Activated T-cell treated with anti-CD3 and anti-CD28 coated beads, Interleukin-2, amount 50 U/mL, for 48 hours (primary cell): Measurements from ENCODE around the gene PSTPIP1.

ENCODE experiments used
- DNase-seq, 2 experiments: peaks; one replicate each; pipeline ENCODE4 v3.0.0-alpha.2; 2020

Gene PSTPIP1

GRCh38 chr15:77071305-77072223 lies 76.6 kb downstream of the PSTPIP1 start:
- DNase-seq: no peak

GRCh38 chr15:77074350-77074749 lies 79.4 kb downstream of the PSTPIP1 start:
- no peak for DNase-seq

GRCh38 chr15:77075528-77075927 lies 80.6 kb downstream of the PSTPIP1 start:
- DNase-seq: no peak

GRCh38 chr15:77076323-77076915 lies 81.5 kb downstream of the PSTPIP1 start:
- no peak for DNase-seq

- no peak for DNase-seq
These were observed 87.0 kb downstream of the PSTPIP1 start for GRCh38 chr15:77081971-77082370.

GRCh38 chr15:77083381-77084160 lies 88.6 kb downstream of the PSTPIP1 start:
- DNase-seq: peak; percentile 63 to 67

- no peak for DNase-seq
These were observed 89.5 kb downstream of the PSTPIP1 start for GRCh38 chr15:77084436-77084835.

- DNase-seq: no peak
These were observed 90.4 kb downstream of the PSTPIP1 start for GRCh38 chr15:77085297-77085696.
